Smooth muscle cell of trachea (primary cell): ENCODE data around the gene CRYBG1. TPM values are rescaled to one million over a fixed set of nuclear protein-coding genes. Genes with fewer than 3 reads are reported as not detected.

Source experiments
- total RNA-seq: library from RNA; depleted of rRNA; stranded (reverse); fragments of >200 nt; gene quantifications from 2 replicates; pipeline ENCODE4 v1.2.1, GENCODE V29; 2014

Gene CRYBG1, protein sequence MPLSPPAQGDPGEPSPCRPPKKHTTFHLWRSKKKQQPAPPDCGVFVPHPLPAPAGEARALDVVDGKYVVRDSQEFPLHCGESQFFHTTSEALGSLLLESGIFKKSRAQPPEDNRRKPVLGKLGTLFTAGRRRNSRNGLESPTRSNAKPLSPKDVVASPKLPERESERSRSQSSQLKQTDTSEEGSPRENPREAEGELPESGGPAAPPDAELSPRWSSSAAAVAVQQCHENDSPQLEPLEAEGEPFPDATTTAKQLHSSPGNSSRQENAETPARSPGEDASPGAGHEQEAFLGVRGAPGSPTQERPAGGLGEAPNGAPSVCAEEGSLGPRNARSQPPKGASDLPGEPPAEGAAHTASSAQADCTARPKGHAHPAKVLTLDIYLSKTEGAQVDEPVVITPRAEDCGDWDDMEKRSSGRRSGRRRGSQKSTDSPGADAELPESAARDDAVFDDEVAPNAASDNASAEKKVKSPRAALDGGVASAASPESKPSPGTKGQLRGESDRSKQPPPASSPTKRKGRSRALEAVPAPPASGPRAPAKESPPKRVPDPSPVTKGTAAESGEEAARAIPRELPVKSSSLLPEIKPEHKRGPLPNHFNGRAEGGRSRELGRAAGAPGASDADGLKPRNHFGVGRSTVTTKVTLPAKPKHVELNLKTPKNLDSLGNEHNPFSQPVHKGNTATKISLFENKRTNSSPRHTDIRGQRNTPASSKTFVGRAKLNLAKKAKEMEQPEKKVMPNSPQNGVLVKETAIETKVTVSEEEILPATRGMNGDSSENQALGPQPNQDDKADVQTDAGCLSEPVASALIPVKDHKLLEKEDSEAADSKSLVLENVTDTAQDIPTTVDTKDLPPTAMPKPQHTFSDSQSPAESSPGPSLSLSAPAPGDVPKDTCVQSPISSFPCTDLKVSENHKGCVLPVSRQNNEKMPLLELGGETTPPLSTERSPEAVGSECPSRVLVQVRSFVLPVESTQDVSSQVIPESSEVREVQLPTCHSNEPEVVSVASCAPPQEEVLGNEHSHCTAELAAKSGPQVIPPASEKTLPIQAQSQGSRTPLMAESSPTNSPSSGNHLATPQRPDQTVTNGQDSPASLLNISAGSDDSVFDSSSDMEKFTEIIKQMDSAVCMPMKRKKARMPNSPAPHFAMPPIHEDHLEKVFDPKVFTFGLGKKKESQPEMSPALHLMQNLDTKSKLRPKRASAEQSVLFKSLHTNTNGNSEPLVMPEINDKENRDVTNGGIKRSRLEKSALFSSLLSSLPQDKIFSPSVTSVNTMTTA (N-terminal part only)
- 12.6 and 15.6 TPM in 2 replicates for total RNA-seq

DNA sequence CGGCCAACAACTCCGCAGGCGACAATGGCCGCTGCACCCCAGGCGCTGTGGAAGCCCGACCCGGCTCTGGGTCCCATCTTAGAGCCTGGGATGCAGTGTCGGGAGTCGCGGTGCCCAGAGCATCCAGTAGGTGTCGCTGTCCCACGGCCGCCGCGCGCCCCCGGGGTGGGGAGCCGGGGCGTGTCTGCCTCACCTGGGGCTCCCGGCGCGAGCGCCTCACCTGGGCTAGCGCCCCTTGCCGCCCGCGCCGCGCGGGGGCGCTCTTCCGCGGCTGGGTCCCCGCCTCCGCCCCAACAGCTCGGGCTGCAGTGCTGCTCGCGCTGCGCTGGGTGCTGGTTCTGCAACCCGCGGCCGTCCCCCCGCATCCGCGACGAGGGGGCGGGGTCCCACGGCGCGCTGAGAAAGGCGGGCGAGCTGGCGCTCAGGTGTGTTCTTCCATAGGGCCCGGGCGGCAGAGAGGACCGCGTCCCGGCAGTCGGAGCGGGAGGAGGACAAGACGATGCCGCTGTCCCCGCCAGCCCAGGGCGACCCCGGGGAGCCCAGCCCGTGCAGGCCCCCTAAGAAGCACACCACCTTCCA lies at the start of gene CRYBG1:
TSS of gene CRYBG1 (plus strand) at position 308 of the 579 bp plus-strand sequence. CDS start at position 500, 192 bp downstream.

DNA sequence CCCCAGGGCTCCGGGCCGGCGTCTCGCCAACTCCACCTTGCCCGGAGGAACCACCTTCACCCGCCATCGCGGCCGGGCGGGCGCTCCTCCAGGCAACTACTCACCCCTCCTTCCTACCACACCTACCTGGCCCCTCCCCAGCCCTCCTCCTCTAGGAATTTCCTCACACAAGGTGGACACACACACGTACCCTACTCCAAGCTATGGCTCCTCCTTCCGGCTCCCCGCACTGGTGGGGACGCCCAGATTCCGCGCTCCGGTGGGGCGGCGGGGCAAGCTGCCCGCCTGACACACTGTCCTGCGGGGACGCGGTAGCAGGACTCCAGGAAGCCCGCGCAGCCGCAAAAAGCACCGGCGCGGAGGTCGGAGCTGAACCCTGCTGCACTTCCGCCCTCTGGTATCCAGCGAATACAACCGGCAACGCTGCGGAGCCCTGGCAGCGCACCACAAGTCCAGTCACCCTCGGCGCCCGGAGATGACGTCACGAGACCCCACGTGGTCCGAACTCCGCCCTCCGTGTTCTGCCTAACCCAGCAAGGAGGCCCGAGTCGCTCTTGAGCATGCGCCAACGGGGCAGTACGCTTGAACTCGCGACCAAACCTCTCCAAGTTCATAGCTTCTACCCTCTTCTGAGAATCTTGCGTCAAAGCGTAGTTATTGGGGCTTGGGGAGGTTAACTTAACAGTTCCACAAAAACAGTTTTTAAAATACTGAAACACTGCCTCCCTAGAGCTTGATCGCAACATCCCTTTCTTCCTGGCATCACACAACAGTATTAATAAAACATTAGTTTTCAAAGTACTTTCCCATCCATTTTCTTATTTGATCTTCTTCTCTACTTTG lies 35.0 kb upstream of the CRYBG1 start, which contains the start of gene ATG5:
TSS of gene ATG5 (minus strand) at position 425 of the 843 bp plus-strand sequence. CDS start 9,552 bp downstream, outside the sequence.

Other genes starting within 250 kb of the CRYBG1 start
- gene ATG5, start 35.0 kb upstream of the CRYBG1 start, total RNA-seq: 48.0 and 63.9 TPM in 2 replicates